GM21528 (cell line): ENCODE measurements around the gene MND1.
"Not testable (repeated sequence)": the region's sequence is repeated elsewhere in the genome, so short reads cannot be mapped to it uniquely, and the experiment has no call there.

Experiments
- ATAC-seq: cut with Tn5 transposase; IDR thresholded peaks from one replicate; pipeline ENCODE4 v1.9.1; 2021; ENCODE audit warnings: mild to moderate bottlenecking, moderate library complexity; ENCODE audit not compliant: unreplicated experiment, low FRiP score

The MND1 gene

GRCh38 chr4:153398713-153399112 is 54.2 kb downstream of the MND1 start:
- ATAC-seq = no peak

GRCh38 chr4:153399358-153399757 is 54.9 kb downstream of the MND1 start:
- ATAC-seq = no peak

- no peak for ATAC-seq
These were observed 57.0 kb downstream of the MND1 start for GRCh38 chr4:153401501-153401900.

- ATAC-seq = no peak
These were observed 57.9 kb downstream of the MND1 start for GRCh38 chr4:153402366-153402765.

- ATAC-seq = no peak
These were observed 59.2 kb downstream of the MND1 start for GRCh38 chr4:153403726-153404125.

- no peak for ATAC-seq
These were observed 63.4 kb downstream of the MND1 start for GRCh38 chr4:153407906-153408305.

- ATAC-seq = no peak
These were observed 64.4 kb downstream of the MND1 start for GRCh38 chr4:153408932-153409331.

GRCh38 chr4:153409412-153409811 is 64.9 kb downstream of the MND1 start:
- no peak for ATAC-seq

- ATAC-seq = no peak
These were observed 65.5 kb downstream of the MND1 start for GRCh38 chr4:153409924-153410501.

GRCh38 chr4:153413842-153414241 is 69.4 kb downstream of the MND1 start:
- ATAC-seq = no peak

- ATAC-seq = not testable (repeated sequence)
These were observed 72.0 kb downstream of the MND1 start for GRCh38 chr4:153416456-153416855.

- no peak for ATAC-seq
These were observed 73.6 kb downstream of the MND1 start for GRCh38 chr4:153418121-153418520.

- no peak for ATAC-seq
These were observed 74.1 kb downstream of the MND1 start for GRCh38 chr4:153418558-153418957.

- ATAC-seq = no peak
These were observed 74.5 kb downstream of the MND1 start for GRCh38 chr4:153419029-153419428.

GRCh38 chr4:153419673-153420278 is 75.3 kb downstream of the MND1 start:
- no peak for ATAC-seq

- no peak for ATAC-seq
These were observed 75.9 kb downstream of the MND1 start for GRCh38 chr4:153420361-153420760.

GRCh38 chr4:153421941-153422340 is 77.5 kb downstream of the MND1 start:
- no peak for ATAC-seq

- ATAC-seq = no peak
These were observed 81.9 kb downstream of the MND1 start for GRCh38 chr4:153426207-153426885.

GRCh38 chr4:153427363-153428071 is 83.0 kb downstream of the MND1 start:
- no peak for ATAC-seq

GRCh38 chr4:153428941-153429475 is 84.5 kb downstream of the MND1 start:
- ATAC-seq = no peak
